ENCODE data around the gene ZSWIM4. TPM values are rescaled to one million over a fixed set of nuclear protein-coding genes. Genes with fewer than 3 reads are reported as not detected.

Gene ZSWIM4
- total and polyA plus RNA-seq, 10 donors = 1.5 to 14.8 (median 7.7) TPM

- DNase-seq = peak; percentile 95
- WGBS, 5 donors = 4 to 10% (median 5%) methylated on average over 48 to 59 of the region's 59 CpGs
- Histone ChIP-seq H3K36me3 (peaks cover 0 to 73% (median 28%) of the 10 kb centered on the region in 6 donors), H3K27ac (peak overlapping the region; percentile 17 to 100 (median 98)), H3K9me3 (no peaks in the 10 kb centered on the region), H3K4me1 (peaks cover 41 to 64% (median 59%) of the 10 kb centered on the region in 6 donors), H3K4me3 (peak overlapping the region; percentile 17 to 66 (median 31)), H3K27me3 (replicated peaks in 1 of 7) (no peaks in the 10 kb centered on the region)
- TF ChIP-seq, protein P1, sequence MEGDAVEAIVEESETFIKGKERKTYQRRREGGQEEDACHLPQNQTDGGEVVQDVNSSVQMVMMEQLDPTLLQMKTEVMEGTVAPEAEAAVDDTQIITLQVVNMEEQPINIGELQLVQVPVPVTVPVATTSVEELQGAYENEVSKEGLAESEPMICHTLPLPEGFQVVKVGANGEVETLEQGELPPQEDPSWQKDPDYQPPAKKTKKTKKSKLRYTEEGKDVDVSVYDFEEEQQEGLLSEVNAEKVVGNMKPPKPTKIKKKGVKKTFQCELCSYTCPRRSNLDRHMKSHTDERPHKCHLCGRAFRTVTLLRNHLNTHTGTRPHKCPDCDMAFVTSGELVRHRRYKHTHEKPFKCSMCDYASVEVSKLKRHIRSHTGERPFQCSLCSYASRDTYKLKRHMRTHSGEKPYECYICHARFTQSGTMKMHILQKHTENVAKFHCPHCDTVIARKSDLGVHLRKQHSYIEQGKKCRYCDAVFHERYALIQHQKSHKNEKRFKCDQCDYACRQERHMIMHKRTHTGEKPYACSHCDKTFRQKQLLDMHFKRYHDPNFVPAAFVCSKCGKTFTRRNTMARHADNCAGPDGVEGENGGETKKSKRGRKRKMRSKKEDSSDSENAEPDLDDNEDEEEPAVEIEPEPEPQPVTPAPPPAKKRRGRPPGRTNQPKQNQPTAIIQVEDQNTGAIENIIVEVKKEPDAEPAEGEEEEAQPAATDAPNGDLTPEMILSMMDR (IDR thresholded peaks at IDR 0.05 in 8 of 11, conservative IDR thresholded peaks at IDR 0.05 in 3 of 11) = peak; percentile 17 to 73 (median 47)
- no peak for TF ChIP-seq POLR2A (IDR thresholded peaks at IDR 0.05)
- TF ChIP-seq POLR2AphosphoS5 (IDR thresholded peaks at IDR 0.05) = peak; percentile 85 to 93 (median 87)
- intact Hi-C loops (cut with DNase I; ENCODE audit: low total_unique reads) = no loop called here
Observed at GRCh38 chr19:13833330-13834243, 38.3 kb downstream of the ZSWIM4 start.

DNA sequence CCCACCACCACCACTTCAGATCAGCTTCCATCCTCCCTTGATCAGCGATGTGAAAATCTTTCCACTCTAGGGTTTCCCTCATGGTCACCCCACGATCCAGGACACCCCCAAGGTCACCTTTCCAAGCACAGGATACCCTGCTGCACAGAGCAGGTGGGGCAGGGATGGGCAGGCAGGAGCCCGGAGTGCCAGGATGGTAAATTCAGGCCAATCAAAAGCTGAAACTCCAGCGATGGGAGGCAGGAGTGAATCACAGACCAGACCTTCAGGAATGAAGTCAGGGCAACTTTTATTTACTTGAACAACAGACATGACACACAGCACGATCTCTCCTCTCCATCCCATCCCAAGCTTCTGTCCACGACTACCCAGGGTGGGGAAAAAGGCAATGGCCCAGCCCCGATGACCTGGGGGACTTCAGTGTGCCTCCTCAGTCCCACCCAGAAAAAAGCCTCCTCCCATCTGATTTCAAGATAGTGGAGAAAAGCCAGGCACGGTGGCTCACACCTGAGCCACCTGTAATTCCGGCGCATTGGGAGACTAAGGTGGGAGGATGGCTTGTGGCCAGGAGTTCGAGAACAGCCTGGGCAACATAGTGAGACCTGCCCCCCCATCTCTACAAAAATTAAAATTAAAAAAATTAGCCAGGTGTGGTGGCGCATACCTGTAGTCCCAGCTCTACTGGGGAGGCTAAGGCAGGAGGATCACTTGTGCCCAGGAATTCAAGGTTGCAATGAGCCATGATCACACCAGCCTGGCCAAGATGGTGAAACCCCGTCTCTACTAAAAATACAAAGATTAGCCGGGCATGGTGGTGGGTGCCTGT, 39.2 kb downstream of the ZSWIM4 start:
- intact Hi-C loops (cut with DNase I; ENCODE audit: low total_unique reads) = no loop called here
- 70 to 87% (median 74%) methylated on average over 13 to 14 of the region's 14 CpGs for WGBS, 5 donors

GRCh38 chr19:13835791-13836723, 40.8 kb downstream of the ZSWIM4 start:
- Histone ChIP-seq H3K4me3 (peak overlapping the region in 5 of 8 donors; percentile 16 to 94 (median 18)), H3K27ac (peak overlapping the region; percentile 91 to 100 (median 98)), H3K4me1 (peaks cover 55 to 88% (median 83%) of the 10 kb centered on the region in 6 donors), H3K36me3 (peaks cover 0 to 50% (median 19%) of the 10 kb centered on the region in 6 donors), H3K9me3 (no peaks in the 10 kb centered on the region), H3K27me3 (replicated peaks in 1 of 7) (no peaks in the 10 kb centered on the region)
- 13 to 24% (median 19%) methylated on average over 17 to 21 of the region's 21 CpGs for WGBS, 5 donors
- intact Hi-C loops (cut with DNase I; ENCODE audit: low total_unique reads) = no loop called here
- peak; percentile 93 for DNase-seq
- peak; percentile 70 to 91 (median 77) for TF ChIP-seq POLR2AphosphoS5 (IDR thresholded peaks at IDR 0.05)
- no peak for TF ChIP-seq POLR2A (IDR thresholded peaks at IDR 0.05)
- TF ChIP-seq, protein P1 (IDR thresholded peaks at IDR 0.05 in 8 of 11, conservative IDR thresholded peaks at IDR 0.05 in 3 of 11) = peak in 2 of 11 experiments; percentile 21 to 26

More for the DNA sequence above, 39.2 kb downstream of the ZSWIM4 start:
- Histone ChIP-seq H3K27me3 (replicated peaks in 1 of 7) (no peaks in the 10 kb centered on the region), H3K4me3 (peak overlapping the region in 3 of 8 donors; percentile 30 to 94 (median 40)), H3K27ac (peak overlapping the region; percentile 17 to 100 (median 98)), H3K4me1 (peaks cover 48 to 72% (median 68%) of the 10 kb centered on the region in 6 donors), H3K9me3 (no peaks in the 10 kb centered on the region), H3K36me3 (peaks cover 0 to 66% (median 28%) of the 10 kb centered on the region in 6 donors)
- TF ChIP-seq POLR2AphosphoS5 (IDR thresholded peaks at IDR 0.05) = peak in 1 of 3 donors; percentile 43
- TF ChIP-seq, protein P1 (IDR thresholded peaks at IDR 0.05 in 8 of 11, conservative IDR thresholded peaks at IDR 0.05 in 3 of 11) = no peak
- no peak for DNase-seq

Measured in spleen (tissue), 11 donors.